H1 (cell line): Measurements from ENCODE around the gene DCTPP1. TPM values are rescaled to one million over a fixed set of nuclear protein-coding genes. Genes with fewer than 3 reads are reported as not detected.

Source experiments
- ATF2 ChIP-seq: IDR thresholded peaks from 2 replicates; pipeline ENCODE4 v1.6.1; 2012; ENCODE audit warnings: low read length, inconsistent platforms
- ATF3 ChIP-seq: IDR thresholded peaks from 2 replicates; pipeline ENCODE4 v1.6.1; 2011; ENCODE audit warnings: low read depth, mild to moderate bottlenecking, low read length; ENCODE audit not compliant: insufficient read depth
- BCL11A ChIP-seq, 2 experiments: IDR thresholded peaks; one replicate each; pipeline ENCODE4 v1.6.1; 2011; ENCODE audit warnings: low read depth in 2 of 2, low read length in 2 of 2, mild to moderate bottlenecking in 2 of 2
- CHD2 ChIP-seq: IDR thresholded peaks from 2 replicates; pipeline ENCODE4 v1.6.1; 2012; ENCODE audit warnings: low read length, improper control_type of control experiment
- CTBP2 ChIP-seq: IDR thresholded peaks from 2 replicates; pipeline ENCODE4 v1.7.0; 2011; ENCODE audit warnings: borderline replicate concordance, mild to moderate bottlenecking, moderate library complexity, mixed read lengths, low read length; ENCODE audit not compliant: insufficient read depth, insufficient read length
- CTCF ChIP-seq, 3 experiments: IDR thresholded peaks; 1 replicate in 2 of 3; 2 replicates in 1 of 3; pipeline versions ENCODE4 v1.5.1 to v1.6.1; 2011; ENCODE audit warnings: low read length in 3 of 3, mild to moderate bottlenecking in 3 of 3, inconsistent platforms in 2 of 3, low read depth in 1 of 3, moderate library complexity in 1 of 3; ENCODE audit not compliant: insufficient read depth in 1 of 3; ENCODE audit errors: control extremely low read depth in 1 of 3
- EP300 ChIP-seq, 2 experiments: IDR thresholded peaks; 1 replicate in 1 of 2; 2 replicates in 1 of 2; pipeline ENCODE4 v1.6.1; 2011 to 2012; ENCODE audit warnings: low read depth in 2 of 2, low read length in 2 of 2, mild to moderate bottlenecking in 2 of 2, borderline replicate concordance in 1 of 2, inconsistent platforms in 1 of 2, moderate library complexity in 1 of 2
- EZH2 ChIP-seq: fragments of 200-600 bp; sonication (generic); IDR thresholded peaks from 2 replicates; pipeline ENCODE4 v1.7.1; 2012; ENCODE audit warnings: low read depth, mild to moderate bottlenecking, moderate library complexity, low read length, inconsistent platforms; ENCODE audit not compliant: severe bottlenecking
- JUND ChIP-seq: IDR thresholded peaks from 2 replicates; pipeline ENCODE4 v1.6.1; 2011; ENCODE audit warnings: mild to moderate bottlenecking, improper control_type of control experiment, low read length
- KDM1A ChIP-seq: fragments of 200-600, 300-600 bp; sonication (generic); IDR thresholded peaks from 2 replicates; pipeline ENCODE4 v1.7.1; 2016; ENCODE audit warnings: mild to moderate bottlenecking, low read length, borderline replicate concordance
- NANOG ChIP-seq: IDR thresholded peaks from 2 replicates; pipeline ENCODE4 v1.6.1; 2011; ENCODE audit warnings: low read length, low read depth, mild to moderate bottlenecking, inconsistent platforms; ENCODE audit not compliant: insufficient read depth, poor library complexity, severe bottlenecking
- NRF1 ChIP-seq: IDR thresholded peaks from 2 replicates; pipeline ENCODE4 v1.6.1; 2011; ENCODE audit warnings: mild to moderate bottlenecking, low read depth, low read length, improper control_type of control experiment
- PHF8 ChIP-seq: fragments of 200-600 bp; sonication (generic); conservative IDR thresholded peaks from 2 replicates; pipeline ENCODE4 v1.7.1; 2012; ENCODE audit warnings: low read depth, mild to moderate bottlenecking, inconsistent platforms, low read length, moderate library complexity
- POU5F1 ChIP-seq: IDR thresholded peaks from 2 replicates; pipeline ENCODE4 v1.6.1; 2011; ENCODE audit warnings: low read depth, mild to moderate bottlenecking, low read length, moderate library complexity
- SIRT6 ChIP-seq: IDR thresholded peaks from one replicate; pipeline ENCODE4 v1.7.1; 2012; ENCODE audit warnings: low read length, inconsistent platforms
- TBP ChIP-seq: IDR thresholded peaks from 2 replicates; pipeline ENCODE4 v1.6.1; 2011; ENCODE audit warnings: low read depth, low read length, improper control_type of control experiment
- YY1 ChIP-seq: IDR thresholded peaks from 2 replicates; pipeline ENCODE4 v1.6.1; 2011; ENCODE audit warnings: low read depth, mild to moderate bottlenecking, low read length
- ZNF274 ChIP-seq: IDR thresholded peaks from 2 replicates; pipeline ENCODE4 v1.7.0; 2012; ENCODE audit warnings: low read length, borderline replicate concordance; ENCODE audit errors: extremely low read depth
- polyA plus RNA-seq, 7 experiments: library from polyadenylated mRNA; depleted of rRNA in 3 of 7; stranded (reverse) in 5 of 7; unstranded in 2 of 7; fragments of >200 nt in 5 of 7; fragments of 200-250 nt in 2 of 7; gene quantifications; 1 replicate in 5 of 7; 2 replicates in 1 of 7; 4 replicates in 1 of 7; pipeline versions ENCODE4 v1.2.1 to v1.2.3, GENCODE V29; 2011 to 2013; ENCODE audit warnings: missing spikeins in 2 of 7, mixed read lengths in 2 of 7
- total RNA-seq: library from RNA; stranded (reverse); fragmentation: NEBNext Ultra II Directional; extraction: Animal tissue kit (Norgen Biotek cat#: 25700); gene quantifications from 2 replicates; pipeline ENCODE4 v1.2.1, GENCODE V29; 2021

Gene DCTPP1
- total and polyA plus RNA-seq, 2 of the 8 experiments (the other 6 are each of a cell fraction or from before 2014, with no cell fraction given): 94.5 to 103 TPM

- TF ChIP-seq ATF3: peak; percentile 20; the same call in 1 of the 2 replicates
- TF ChIP-seq BCL11A (IDR thresholded peaks at IDR 0.05; ENCODE audit: low read depth in 2 of 2, low read length in 2 of 2): no peak
- TF ChIP-seq EP300 (IDR thresholded peaks at IDR 0.05; ENCODE audit: borderline replicate concordance in 1 of 2, low read depth in 2 of 2, low read length in 2 of 2): peak in 1 of 2 experiments; percentile 55; a peak in 1 of 3 replicates
- TF ChIP-seq NANOG: no peak
- peak; percentile 39 for TF ChIP-seq NRF1
- TF ChIP-seq JUND: peak; percentile 32; the same call in 1 of the 2 replicates
- no peak for TF ChIP-seq CTBP2
- peak; percentile 70; the same call in 1 of the 2 replicates for TF ChIP-seq PHF8
- TF ChIP-seq ZNF274: no peak
- TF ChIP-seq CHD2: peak; percentile 64
- no peak for TF ChIP-seq POU5F1
- TF ChIP-seq SIRT6: no peak
- peak; percentile 46; the same call in 1 of the 2 replicates for TF ChIP-seq YY1
- TF ChIP-seq TBP: peak; percentile 65
- peak; percentile 87; the same call in 1 of the 2 replicates for TF ChIP-seq KDM1A
- peak; percentile 50; the same call in 1 of the 2 replicates for TF ChIP-seq ATF2
- no peak for TF ChIP-seq EZH2
- TF ChIP-seq CTCF (IDR thresholded peaks at IDR 0.05; ENCODE audit: control extremely low read depth in 1 of 3, insufficient read depth in 1 of 3, low read depth in 1 of 3, low read length in 3 of 3): peak; percentile 73 to 82 (median 74)
These were observed at the start of gene DCTPP1 (continued) for GRCh38 chr16:30429678-30430427.
